ENCODE data around the gene KRT6A. TPM values are rescaled to one million over a fixed set of nuclear protein-coding genes. Genes with fewer than 3 reads are reported as not detected.

Gene KRT6A
- total and polyA plus RNA-seq, 4 donors = 0.38 to 1.8 TPM; not detected in 2

DNA sequence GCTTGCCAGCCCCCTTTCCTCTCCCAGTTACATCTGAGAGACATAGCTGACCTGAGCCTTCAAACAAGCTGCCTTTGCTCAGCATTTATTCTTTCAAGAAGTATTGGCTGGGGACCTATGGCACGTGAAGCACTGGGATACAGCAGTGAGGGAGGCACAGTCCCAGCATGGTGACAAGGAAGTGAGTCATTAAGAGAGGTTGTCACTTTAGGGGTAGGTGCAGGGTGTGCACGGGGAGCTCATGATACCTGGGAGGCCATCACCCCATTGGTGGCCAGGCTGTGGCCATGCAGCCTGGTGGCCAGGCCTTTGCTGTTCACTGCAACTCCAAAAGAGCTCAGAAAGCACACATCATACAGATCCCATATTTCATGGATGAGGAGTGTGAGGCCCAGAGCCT lies 53.2 kb downstream of the KRT6A start:
- Histone ChIP-seq H3K4me1 (ENCODE audit: control insufficient read depth in 1 of 2, insufficient read depth in 2 of 2, low read length in 2 of 2) (no peaks in the 10 kb centered on the region), H3K27me3 (ENCODE audit: control insufficient read depth in 1 of 2, insufficient read depth in 2 of 2, low read length in 1 of 2) (no peaks in the 10 kb centered on the region), H3K4me3 (ENCODE audit: low read length in 2 of 2) (no peak overlapping the region), H3K9me3 (ENCODE audit: control insufficient read depth, low read length) (peaks cover 1% of the 10 kb centered on the region), H3K36me3 (ENCODE audit: control insufficient read depth in 1 of 2, insufficient read depth in 2 of 2, low read length in 1 of 2) (no peaks in the 10 kb centered on the region), H3K27ac (ENCODE audit: low read depth in 1 of 2, low read length in 2 of 2) (no peak overlapping the region)
- WGBS, 2 donors = 63 to 66% methylated on average over 2 of the region's 2 CpGs
- intact Hi-C loops (cut with DNase I) = no loop called here
- no peak for DNase-seq
- no peak for ATAC-seq (ENCODE audit: low FRiP score)

DNA sequence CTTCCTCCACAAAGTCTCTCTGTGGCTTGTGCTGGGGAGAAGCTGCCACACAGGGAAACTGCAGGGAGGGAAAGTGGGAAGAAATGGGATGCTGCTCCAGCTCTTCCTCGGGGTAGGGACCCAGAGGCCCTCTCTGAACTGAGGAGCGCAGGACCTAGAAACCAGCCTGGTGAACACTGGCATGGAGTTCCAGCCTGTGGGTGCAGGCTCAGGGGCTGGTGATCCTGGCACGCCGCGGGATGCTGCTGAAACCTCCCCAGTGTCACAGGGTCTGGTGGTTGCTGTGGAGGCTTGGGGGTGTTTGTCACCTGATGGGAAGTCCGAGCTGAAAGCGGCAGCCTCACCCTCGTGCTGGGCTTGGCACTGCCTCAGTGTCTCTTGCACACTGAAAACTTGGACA lies 53.6 kb downstream of the KRT6A start:
- no peak overlapping the region for H3K4me3 ChIP-seq (ENCODE audit: low read length in 2 of 2)
- intact Hi-C loops (cut with DNase I) = no loop called here
- H3K4me1 ChIP-seq (ENCODE audit: control insufficient read depth in 1 of 2, insufficient read depth in 2 of 2, low read length in 2 of 2) = no peaks in the 10 kb centered on the region
- no peak overlapping the region for H3K27ac ChIP-seq (ENCODE audit: low read depth in 1 of 2, low read length in 2 of 2)
- no peaks in the 10 kb centered on the region for H3K36me3 ChIP-seq (ENCODE audit: control insufficient read depth in 1 of 2, insufficient read depth in 2 of 2, low read length in 1 of 2)
- WGBS, 2 donors = 78 to 79% methylated on average over 7 to 8 of the region's 8 CpGs
- H3K9me3 ChIP-seq (ENCODE audit: control insufficient read depth, low read length) = peaks cover 1% of the 10 kb centered on the region
- DNase-seq (no peak), ATAC-seq (ENCODE audit: low FRiP score) (no peak)
- H3K27me3 ChIP-seq (ENCODE audit: control insufficient read depth in 1 of 2, insufficient read depth in 2 of 2, low read length in 1 of 2) = no peaks in the 10 kb centered on the region

DNA sequence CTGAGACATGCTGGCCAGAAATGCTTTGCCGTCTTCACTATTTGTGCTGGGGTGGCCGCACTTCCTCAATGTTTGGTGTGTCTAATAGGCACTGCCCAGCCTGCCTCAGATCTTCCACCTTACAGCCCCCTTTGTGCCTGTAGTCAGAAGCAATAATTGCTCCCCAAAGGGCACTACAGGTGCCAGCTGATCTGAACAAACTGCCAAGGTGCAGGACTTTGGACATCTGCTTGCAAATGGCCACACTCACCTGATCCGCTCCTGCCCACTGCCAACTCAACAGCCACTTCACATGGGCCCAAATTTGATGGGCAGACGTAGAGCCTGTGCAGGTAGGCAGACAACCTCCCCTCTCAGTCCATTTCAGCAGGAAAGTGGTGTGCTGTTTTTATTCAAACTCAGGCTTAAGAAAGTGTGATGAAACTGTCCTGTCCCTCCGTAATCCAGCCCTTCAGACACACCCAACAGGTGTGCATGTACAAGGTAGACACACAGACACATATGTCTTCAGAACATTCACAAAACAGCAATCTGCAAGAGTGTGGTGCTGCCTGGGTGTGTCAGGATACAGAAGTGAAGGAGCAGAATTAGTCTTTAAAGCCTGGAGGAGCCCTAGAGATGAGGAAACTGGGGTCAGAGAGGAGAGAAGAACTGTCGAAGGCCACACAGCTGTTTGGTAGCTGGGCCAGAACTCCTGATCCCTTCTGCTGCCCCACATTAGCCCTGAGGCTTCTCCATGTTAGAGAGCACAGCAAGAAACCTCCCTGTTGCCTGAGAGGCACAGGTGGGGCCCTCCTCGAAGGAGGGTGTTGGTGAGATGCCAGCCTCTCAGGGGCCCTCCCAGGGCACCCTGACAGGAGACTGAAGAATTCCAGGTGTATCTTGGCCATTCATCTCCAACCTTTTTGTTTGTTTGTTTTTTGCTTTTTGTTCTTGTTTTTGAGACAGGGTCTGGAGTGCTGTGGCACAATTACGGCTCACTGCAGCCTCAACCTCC lies 54.5 kb downstream of the KRT6A start:
- WGBS, 2 donors = 90% methylated on average over 8 of the region's 8 CpGs
- no peak overlapping the region for H3K4me3 ChIP-seq (ENCODE audit: low read length in 2 of 2)
- no peaks in the 10 kb centered on the region for H3K4me1 ChIP-seq (ENCODE audit: control insufficient read depth in 1 of 2, insufficient read depth in 2 of 2, low read length in 2 of 2)
- H3K27me3 ChIP-seq (ENCODE audit: control insufficient read depth in 1 of 2, insufficient read depth in 2 of 2, low read length in 1 of 2) = no peaks in the 10 kb centered on the region
- no peak overlapping the region for H3K27ac ChIP-seq (ENCODE audit: low read depth in 1 of 2, low read length in 2 of 2)
- intact Hi-C loops (cut with DNase I) = no loop called here
- DNase-seq = no peak
- no peaks in the 10 kb centered on the region for H3K36me3 ChIP-seq (ENCODE audit: control insufficient read depth in 1 of 2, insufficient read depth in 2 of 2, low read length in 1 of 2)
- peaks cover 1% of the 10 kb centered on the region for H3K9me3 ChIP-seq (ENCODE audit: control insufficient read depth, low read length)
- ATAC-seq (ENCODE audit: low FRiP score) = no peak

DNA sequence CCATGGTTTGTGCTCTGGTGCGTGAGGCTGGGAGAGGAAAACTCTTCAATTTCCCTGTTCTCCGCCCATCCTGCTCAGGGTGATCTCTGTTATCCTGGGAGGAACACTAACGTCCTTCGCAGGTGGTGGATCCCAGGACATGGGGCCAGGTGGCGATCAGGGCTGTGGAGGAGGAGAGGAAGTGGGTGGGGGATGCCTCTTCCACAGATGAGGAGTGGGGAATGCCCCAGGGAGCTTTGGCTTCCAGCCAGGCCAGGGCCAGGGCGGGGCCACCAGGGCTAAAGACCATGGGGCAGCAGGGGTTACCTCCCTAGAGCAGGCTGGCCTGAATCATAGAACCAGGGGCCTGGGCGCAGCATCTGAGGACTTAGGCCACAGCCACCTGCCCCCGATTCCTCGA lies 55.5 kb downstream of the KRT6A start:
- Histone ChIP-seq H3K27ac (ENCODE audit: low read depth in 1 of 2, low read length in 2 of 2) (no peak overlapping the region), H3K4me3 (ENCODE audit: low read length in 2 of 2) (no peak overlapping the region), H3K4me1 (ENCODE audit: control insufficient read depth in 1 of 2, insufficient read depth in 2 of 2, low read length in 2 of 2) (no peaks in the 10 kb centered on the region), H3K27me3 (ENCODE audit: control insufficient read depth in 1 of 2, insufficient read depth in 2 of 2, low read length in 1 of 2) (no peaks in the 10 kb centered on the region), H3K9me3 (ENCODE audit: control insufficient read depth, low read length) (no peaks in the 10 kb centered on the region), H3K36me3 (ENCODE audit: control insufficient read depth in 1 of 2, insufficient read depth in 2 of 2, low read length in 1 of 2) (no peaks in the 10 kb centered on the region)
- ATAC-seq (ENCODE audit: low FRiP score) (no peak), DNase-seq (no peak)
- intact Hi-C loops (cut with DNase I) = no loop called here
- 76 to 82% methylated on average over 9 of the region's 9 CpGs for WGBS, 2 donors

Other genes with a start within 250 kb of the KRT6A start
- under 1 TPM; 0.39 to 0.45 TPM for gene KRT86, start 218.6 kb downstream of the KRT6A start, total RNA-seq
- gene KRT86, start 218.6 kb downstream of the KRT6A start, polyA plus RNA-seq = 1 to 10 TPM; 2.1 to 3.2 TPM
- under 1 TPM in 1 of 2 donors, not detected in 1; 0.45 TPM for gene KRT81, start 201.7 kb downstream of the KRT6A start, total RNA-seq
- 1 to 10 TPM in 1 of 2 donors, not detected in 1; 2.9 TPM for gene KRT81, start 201.7 kb downstream of the KRT6A start, polyA plus RNA-seq
- gene KRT83, start 171.9 kb downstream of the KRT6A start, total RNA-seq = not detected
- not detected for gene KRT83, start 171.9 kb downstream of the KRT6A start, polyA plus RNA-seq
- gene KRT85, start 125.8 kb downstream of the KRT6A start, total RNA-seq = not detected
- not detected for gene KRT85, start 125.8 kb downstream of the KRT6A start, polyA plus RNA-seq
- not detected for gene KRT84, start 107.6 kb downstream of the KRT6A start, total RNA-seq
- not detected for gene KRT84, start 107.6 kb downstream of the KRT6A start, polyA plus RNA-seq
- not detected for gene KRT82, start 86.9 kb downstream of the KRT6A start, total RNA-seq
- not detected for gene KRT82, start 86.9 kb downstream of the KRT6A start, polyA plus RNA-seq
- not detected for gene KRT75, start 58.9 kb downstream of the KRT6A start, total RNA-seq
- gene KRT75, start 58.9 kb downstream of the KRT6A start, polyA plus RNA-seq = not detected
- gene KRT6B, start 41.1 kb downstream of the KRT6A start, total RNA-seq = not detected
- gene KRT6B, start 41.1 kb downstream of the KRT6A start, polyA plus RNA-seq = under 1 TPM in 1 of 2 donors, not detected in 1; 0.18 TPM
- not detected for gene KRT6C, start 19.5 kb downstream of the KRT6A start, total RNA-seq
- gene KRT6C, start 19.5 kb downstream of the KRT6A start, polyA plus RNA-seq = under 1 TPM; 0.08 to 0.25 TPM
- gene KRT5, start 27.1 kb upstream of the KRT6A start, total RNA-seq = under 1 TPM in 1 of 2 donors, not detected in 1; 0.87 TPM
- gene KRT5, start 27.1 kb upstream of the KRT6A start, polyA plus RNA-seq = 1 to 10 TPM; 1.4 to 2.4 TPM
- not detected for gene KRT71, start 59.9 kb upstream of the KRT6A start, total RNA-seq
- gene KRT71, start 59.9 kb upstream of the KRT6A start, polyA plus RNA-seq = not detected
- gene KRT74, start 80.6 kb upstream of the KRT6A start, total RNA-seq = not detected
- gene KRT74, start 80.6 kb upstream of the KRT6A start, polyA plus RNA-seq = not detected
- not detected for gene KRT72, start 108.2 kb upstream of the KRT6A start, total RNA-seq
- gene KRT72, start 108.2 kb upstream of the KRT6A start, polyA plus RNA-seq = 1 to 10 TPM in 1 of 2 donors, not detected in 1; 1.6 TPM
- not detected for gene KRT73, start 125.3 kb upstream of the KRT6A start, total RNA-seq
- gene KRT73, start 125.3 kb upstream of the KRT6A start, polyA plus RNA-seq = not detected
- not detected for gene KRT2, start 159.0 kb upstream of the KRT6A start, total RNA-seq
- under 1 TPM; 0.05 to 0.50 TPM for gene KRT2, start 159.0 kb upstream of the KRT6A start, polyA plus RNA-seq
- gene KRT1, start 187.2 kb upstream of the KRT6A start, total RNA-seq = under 1 TPM in 1 of 2 donors, not detected in 1; 0.51 TPM
- not detected for gene KRT1, start 187.2 kb upstream of the KRT6A start, polyA plus RNA-seq
- not detected for gene KRT77, start 210.3 kb upstream of the KRT6A start, total RNA-seq
- not detected for gene KRT77, start 210.3 kb upstream of the KRT6A start, polyA plus RNA-seq

All from aorta (tissue), 5 donors.